Activated CD8-positive, alpha-beta memory T cell treated with anti-CD3 and anti-CD28 coated beads, Interleukin-2, amount 50 U/mL, for 24 hours (primary cell): Measurements from ENCODE around the gene NXPE2.

Experiments used
- DNase-seq: peaks from one replicate; pipeline ENCODE4 v3.0.0-alpha.2; 2020; ENCODE audit errors: extremely low read depth

The NXPE2 gene

GRCh38 chr11:114745150-114745671, 66.9 kb downstream of the NXPE2 start:
- no peak for DNase-seq

- DNase-seq = no peak
These were observed 67.7 kb downstream of the NXPE2 start for GRCh38 chr11:114746013-114746412.
